Epithelial cell of proximal tubule (primary cell): ENCODE data around the gene OPCML. TPM values are rescaled to one million over a fixed set of nuclear protein-coding genes. Genes with fewer than 3 reads are reported as not detected.

Source experiments
- DNase-seq: peaks from one replicate; pipeline ENCODE4 v3.0.0-alpha.2; 2011; ENCODE audit warnings: low read depth
- H3K4me3 ChIP-seq: 2 replicates; pipeline ENCODE4 v1.5.1; 2011; ENCODE audit warnings: low read depth, mild to moderate bottlenecking, low read length
- total RNA-seq: library from RNA; depleted of rRNA; stranded (reverse); fragments of >200 nt; gene quantifications from 2 replicates; pipeline ENCODE4 v1.2.3, GENCODE V29; 2015
- TF ChIP-seq, protein P1 (sequence below): conservative IDR thresholded peaks from 2 replicates; pipeline ENCODE4 v1.5.1; 2012; ENCODE audit warnings: low read depth, mild to moderate bottlenecking, low read length

Gene OPCML
- total RNA-seq, 1 donor from 2014 or later = not detected

DNA sequence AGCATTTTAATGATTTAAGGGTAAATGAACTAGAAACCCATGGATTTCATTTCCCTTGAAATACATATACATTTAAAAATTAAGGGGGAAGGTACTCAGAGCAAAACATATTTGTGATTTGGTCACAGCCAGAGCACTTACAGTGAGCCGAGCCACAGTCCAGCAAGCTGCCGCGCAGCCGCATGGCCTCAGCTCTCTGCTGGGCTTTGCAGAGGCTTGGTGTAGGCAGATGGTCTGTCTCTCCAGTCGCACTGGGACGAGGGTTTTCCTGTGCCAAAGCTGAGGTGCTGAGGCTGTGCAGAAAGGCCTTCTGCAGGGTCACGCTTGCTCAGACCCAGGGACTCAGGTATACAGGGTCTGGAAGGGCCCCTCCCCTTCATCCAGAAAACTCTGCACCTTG lies 367.3 kb downstream of the OPCML start:
- H3K4me3 ChIP-seq = no peak overlapping the region
- TF ChIP-seq, protein P1, sequence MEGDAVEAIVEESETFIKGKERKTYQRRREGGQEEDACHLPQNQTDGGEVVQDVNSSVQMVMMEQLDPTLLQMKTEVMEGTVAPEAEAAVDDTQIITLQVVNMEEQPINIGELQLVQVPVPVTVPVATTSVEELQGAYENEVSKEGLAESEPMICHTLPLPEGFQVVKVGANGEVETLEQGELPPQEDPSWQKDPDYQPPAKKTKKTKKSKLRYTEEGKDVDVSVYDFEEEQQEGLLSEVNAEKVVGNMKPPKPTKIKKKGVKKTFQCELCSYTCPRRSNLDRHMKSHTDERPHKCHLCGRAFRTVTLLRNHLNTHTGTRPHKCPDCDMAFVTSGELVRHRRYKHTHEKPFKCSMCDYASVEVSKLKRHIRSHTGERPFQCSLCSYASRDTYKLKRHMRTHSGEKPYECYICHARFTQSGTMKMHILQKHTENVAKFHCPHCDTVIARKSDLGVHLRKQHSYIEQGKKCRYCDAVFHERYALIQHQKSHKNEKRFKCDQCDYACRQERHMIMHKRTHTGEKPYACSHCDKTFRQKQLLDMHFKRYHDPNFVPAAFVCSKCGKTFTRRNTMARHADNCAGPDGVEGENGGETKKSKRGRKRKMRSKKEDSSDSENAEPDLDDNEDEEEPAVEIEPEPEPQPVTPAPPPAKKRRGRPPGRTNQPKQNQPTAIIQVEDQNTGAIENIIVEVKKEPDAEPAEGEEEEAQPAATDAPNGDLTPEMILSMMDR = no peak
- no peak for DNase-seq

DNA sequence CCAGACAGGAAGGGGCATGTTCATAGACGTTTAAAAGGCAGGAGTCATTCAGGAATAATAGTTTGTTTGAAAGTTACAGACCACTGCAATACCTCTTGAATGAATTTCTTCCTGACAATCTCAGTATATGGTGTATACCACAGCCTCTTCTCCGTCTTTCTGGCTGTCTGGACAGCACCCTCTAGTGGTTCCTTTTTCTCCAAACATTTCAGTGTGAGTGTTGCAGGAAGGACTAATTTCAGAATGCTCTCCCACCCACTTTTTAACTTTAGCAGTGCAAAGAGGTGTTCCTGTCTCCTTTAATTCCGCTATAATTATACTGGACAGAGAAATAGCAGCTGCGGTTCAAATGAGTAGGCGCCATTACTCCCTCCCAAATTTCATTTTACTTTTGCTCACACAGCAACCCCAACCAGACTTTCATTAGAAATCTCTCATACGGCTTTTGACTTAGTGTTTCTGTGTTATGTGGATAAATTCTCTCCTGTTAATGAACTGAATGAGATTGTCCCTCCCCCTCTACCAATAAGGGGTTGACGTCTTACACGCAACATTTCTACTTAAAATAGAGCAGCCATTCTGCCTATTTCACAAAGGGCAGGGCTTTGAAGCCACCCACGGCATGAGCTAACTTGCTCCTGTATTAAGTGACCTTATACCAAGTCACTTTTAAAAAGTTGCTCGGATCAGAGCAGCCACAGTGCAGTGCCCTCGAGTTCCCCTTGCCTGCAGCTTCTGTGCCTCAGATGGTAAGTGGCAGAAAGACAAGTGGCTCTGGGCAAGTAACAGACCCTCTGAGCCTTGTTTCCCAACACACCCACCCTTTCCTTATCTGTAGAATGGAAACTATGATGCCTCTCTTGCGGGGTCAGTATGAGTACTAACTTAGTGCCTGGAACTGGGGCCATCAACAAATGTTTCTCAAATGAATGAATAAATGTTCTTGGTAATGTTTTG lies 368.6 kb downstream of the OPCML start:
- H3K4me3 ChIP-seq = no peak overlapping the region
- peak; percentile 15 for DNase-seq
- TF ChIP-seq, protein P1 = peak; percentile 82

DNA sequence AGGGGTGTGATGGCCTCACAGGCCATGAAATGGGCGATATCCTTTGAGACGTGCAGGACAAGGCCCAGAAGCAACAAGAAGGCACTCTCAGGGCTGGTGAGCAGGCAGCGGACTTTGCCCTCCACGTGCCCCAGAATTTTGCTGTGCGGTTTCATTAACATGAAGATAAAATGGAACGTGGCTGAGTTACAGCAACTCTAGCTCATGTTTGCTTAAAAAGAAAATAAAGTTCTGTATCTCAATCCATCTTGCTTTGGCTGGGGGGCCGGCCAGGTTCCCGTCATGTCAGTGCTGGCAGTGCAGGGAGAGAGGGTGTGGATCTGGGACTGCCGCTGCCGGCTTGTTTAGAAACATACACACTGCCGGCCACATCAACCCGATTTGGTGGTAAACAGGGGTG lies 370.1 kb downstream of the OPCML start:
- H3K4me3 ChIP-seq = no peak overlapping the region
- DNase-seq = no peak
- TF ChIP-seq, protein P1 = no peak

DNA sequence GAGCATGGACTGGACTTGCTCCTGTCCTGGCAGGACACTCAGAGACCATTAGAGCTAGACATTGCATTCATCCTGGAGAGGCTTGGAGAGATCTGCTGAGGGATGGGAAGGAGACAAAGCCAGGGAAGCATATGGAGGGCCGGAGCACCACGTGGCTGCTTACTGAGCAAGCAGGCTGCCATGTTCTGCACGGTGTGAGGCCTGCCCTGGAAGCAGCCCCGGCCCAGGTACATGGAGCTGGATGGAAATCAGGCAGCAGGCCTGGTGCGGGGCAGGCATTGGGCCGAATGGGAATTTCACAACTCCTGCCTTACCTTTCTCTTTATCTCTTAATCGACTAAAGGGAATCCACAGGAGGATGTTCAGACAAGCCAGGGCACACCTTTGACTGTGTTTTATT lies 371.5 kb downstream of the OPCML start:
- TF ChIP-seq, protein P1 = no peak
- DNase-seq = no peak
- no peak overlapping the region for H3K4me3 ChIP-seq

DNA sequence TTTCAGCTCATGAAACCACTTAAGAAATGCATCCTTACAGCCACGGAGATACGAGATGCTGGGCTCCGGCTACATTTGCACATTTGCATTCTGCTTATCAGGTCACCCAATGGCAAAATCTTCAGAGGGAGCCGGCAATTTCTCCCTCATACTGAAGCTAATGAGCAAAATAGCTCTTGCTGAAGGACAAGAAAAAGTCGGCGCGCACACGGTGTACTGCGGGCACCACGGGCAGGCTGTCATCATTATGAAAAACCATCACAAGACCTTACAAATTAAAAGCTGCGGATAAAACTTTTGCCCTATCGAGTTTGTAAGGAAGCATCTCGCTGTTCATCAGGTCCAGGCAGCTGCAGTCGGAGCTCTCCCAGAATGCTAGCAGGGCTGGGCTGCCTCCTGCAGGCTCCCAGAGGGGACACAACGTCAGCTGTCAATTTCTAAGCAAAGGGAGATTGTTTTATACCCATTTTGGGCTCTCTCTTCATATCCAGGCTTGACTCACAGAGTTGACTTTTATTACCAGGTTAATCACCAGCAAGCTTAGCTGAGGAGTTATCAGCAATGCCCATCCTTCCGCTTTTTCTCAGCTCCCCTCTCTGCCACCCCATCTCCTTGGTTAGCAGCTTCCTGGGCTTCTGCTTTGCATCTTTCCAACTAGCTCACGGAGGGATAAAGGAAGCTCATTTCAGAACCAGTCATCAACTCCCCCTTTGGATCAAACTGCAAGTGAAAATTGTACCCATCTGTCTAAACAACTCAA lies 375.1 kb downstream of the OPCML start:
- no peak for DNase-seq
- TF ChIP-seq, protein P1 = no peak

DNA sequence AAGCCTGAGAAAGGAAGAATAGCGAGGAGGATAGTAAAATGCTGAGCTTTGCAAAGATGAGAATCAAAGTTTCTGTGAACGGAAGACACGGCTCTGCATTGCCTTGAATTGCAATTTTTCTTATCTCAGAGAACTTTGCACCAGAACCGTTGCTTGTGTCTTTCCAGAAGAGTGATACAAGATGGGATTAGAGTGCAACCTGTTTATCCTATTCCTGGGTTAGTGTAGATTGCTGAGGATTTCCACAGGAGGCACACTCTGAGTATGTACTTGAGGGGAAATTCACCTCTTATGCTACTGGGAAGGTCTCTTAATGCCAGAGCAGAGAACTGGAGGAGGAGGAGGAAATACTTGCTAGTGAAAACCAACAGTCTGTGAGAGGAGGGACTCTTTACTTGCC lies 377.5 kb downstream of the OPCML start:
- TF ChIP-seq, protein P1 = no peak
- DNase-seq = no peak
- no peak overlapping the region for H3K4me3 ChIP-seq

More for the DNA sequence above, 375.1 kb downstream of the OPCML start:
- no peak overlapping the region for H3K4me3 ChIP-seq
